BJ (cell line): ENCODE data around the gene PDK4. TPM values are rescaled to one million over a fixed set of nuclear protein-coding genes. Genes with fewer than 3 reads are reported as not detected.
"Not testable (repeated sequence)": the region's sequence is repeated elsewhere in the genome, so short reads cannot be mapped to it uniquely, and the experiment has no call there.

Experiments
- CTCF ChIA-PET: fragments of 350-600 bp; formaldehyde crosslinking; extraction: SDS; loops from one replicate; lab custom pipeline; 2021; ENCODE audit warnings: antibody characterized with exemption, inconsistent platforms; lab: Yijun Ruan, JAX
- POLR2A ChIA-PET: fragments of 300-600 bp; sonication (Branson Sonifier 250); formaldehyde crosslinking; extraction: SDS; loops from one replicate; lab custom pipeline; 2021; ENCODE audit warnings: antibody characterized with exemption; lab: Charles Lee
- DNase-seq: peaks from one replicate; pipeline ENCODE4 v3.0.0-alpha.2; 2011; ENCODE audit warnings: low read depth
- H3K27me3 ChIP-seq: 2 replicates; pipeline ENCODE4 v1.6.0; 2011; ENCODE audit warnings: low read length; ENCODE audit not compliant: control insufficient read depth, insufficient read depth
- H3K36me3 ChIP-seq: 2 replicates; pipeline ENCODE4 v1.5.1; 2011; ENCODE audit warnings: low read length; ENCODE audit not compliant: control insufficient read depth, insufficient read depth
- H3K4me3 ChIP-seq: 2 replicates; pipeline ENCODE4 v1.5.1; 2011; ENCODE audit warnings: low read depth, mild to moderate bottlenecking, control low read depth, low read length
- polyA plus RNA-seq: library from polyadenylated mRNA; depleted of rRNA; stranded (reverse); fragments of >200 nt; gene quantifications from 2 replicates; pipeline ENCODE4 v1.2.3, GENCODE V29; 2011
- TF ChIP-seq, protein P1 (sequence below): IDR thresholded peaks from 2 replicates; pipeline ENCODE4 v1.5.1; 2011; ENCODE audit warnings: low read depth, mild to moderate bottlenecking, control low read depth, inconsistent platforms, low read length, moderate library complexity; ENCODE audit not compliant: insufficient read depth

PDK4 gene
- polyA plus RNA-seq, 1 experiment = 0.05 TPM

- ChIA-PET CTCF (interaction anchor here (1.1 kb wide), 1 partner anchor 11 kb away, joined by 3 read pairs; no protein-coding TSS in a partner anchor), POLR2A (no interaction called here)
- no peak for DNase-seq
- Histone ChIP-seq H3K36me3 (no peaks in the 10 kb centered on the region), H3K27me3 (no peaks in the 10 kb centered on the region), H3K4me3 (no peak overlapping the region)
- TF ChIP-seq, protein P1, sequence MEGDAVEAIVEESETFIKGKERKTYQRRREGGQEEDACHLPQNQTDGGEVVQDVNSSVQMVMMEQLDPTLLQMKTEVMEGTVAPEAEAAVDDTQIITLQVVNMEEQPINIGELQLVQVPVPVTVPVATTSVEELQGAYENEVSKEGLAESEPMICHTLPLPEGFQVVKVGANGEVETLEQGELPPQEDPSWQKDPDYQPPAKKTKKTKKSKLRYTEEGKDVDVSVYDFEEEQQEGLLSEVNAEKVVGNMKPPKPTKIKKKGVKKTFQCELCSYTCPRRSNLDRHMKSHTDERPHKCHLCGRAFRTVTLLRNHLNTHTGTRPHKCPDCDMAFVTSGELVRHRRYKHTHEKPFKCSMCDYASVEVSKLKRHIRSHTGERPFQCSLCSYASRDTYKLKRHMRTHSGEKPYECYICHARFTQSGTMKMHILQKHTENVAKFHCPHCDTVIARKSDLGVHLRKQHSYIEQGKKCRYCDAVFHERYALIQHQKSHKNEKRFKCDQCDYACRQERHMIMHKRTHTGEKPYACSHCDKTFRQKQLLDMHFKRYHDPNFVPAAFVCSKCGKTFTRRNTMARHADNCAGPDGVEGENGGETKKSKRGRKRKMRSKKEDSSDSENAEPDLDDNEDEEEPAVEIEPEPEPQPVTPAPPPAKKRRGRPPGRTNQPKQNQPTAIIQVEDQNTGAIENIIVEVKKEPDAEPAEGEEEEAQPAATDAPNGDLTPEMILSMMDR = no peak
Measured at GRCh38 chr7:95569720-95570119, 26.6 kb downstream of the PDK4 start.

- POLR2A ChIA-PET = no interaction called here
- H3K27me3 ChIP-seq = no peaks in the 10 kb centered on the region
- no peak for DNase-seq
- no peaks in the 10 kb centered on the region for H3K36me3 ChIP-seq
- TF ChIP-seq, protein P1 = no peak
- no peak overlapping the region for H3K4me3 ChIP-seq
- CTCF ChIA-PET = interaction anchor here (0.6 to 3.4 kb wide), 3 partner anchors 15 to 311 kb away, joined by 3 to 14 read pairs (median 3); no protein-coding TSS in a partner anchor
Measured at GRCh38 chr7:95560674-95561073, 35.6 kb downstream of the PDK4 start.

DNA sequence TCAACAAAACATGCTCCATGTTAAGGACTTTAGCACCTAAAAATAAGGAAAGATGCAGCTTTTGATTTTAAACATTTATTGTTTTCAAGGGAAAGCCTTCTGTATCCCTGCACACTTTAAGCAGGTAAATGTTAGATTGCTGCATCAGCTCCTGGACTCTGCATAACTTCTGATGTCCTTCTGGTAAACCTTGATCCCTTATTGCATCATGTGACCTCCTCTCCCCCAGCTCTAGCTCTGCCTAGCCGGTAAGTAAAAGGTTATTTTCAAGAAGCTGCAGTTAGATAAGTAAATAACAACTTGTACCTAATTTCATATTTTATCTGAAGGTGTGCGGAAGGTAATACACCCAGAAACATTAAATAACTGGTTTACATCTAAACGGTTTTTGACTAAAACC lies 37.5 kb downstream of the PDK4 start:
- TF ChIP-seq, protein P1 = no peak
- no peaks in the 10 kb centered on the region for H3K36me3 ChIP-seq
- H3K27me3 ChIP-seq = no peaks in the 10 kb centered on the region
- H3K4me3 ChIP-seq = no peak overlapping the region
- no peak for DNase-seq
- ChIA-PET POLR2A (no interaction called here), CTCF (interaction anchor here (0.7 to 3.4 kb wide), 5 partner anchors 9 to 140 kb away, joined by 3 to 14 read pairs (median 4); no protein-coding TSS in a partner anchor)

GRCh38 chr7:95556777-95557176 lies 39.5 kb downstream of the PDK4 start:
- no peak for DNase-seq
- Histone ChIP-seq H3K36me3 (no peaks in the 10 kb centered on the region), H3K27me3 (no peaks in the 10 kb centered on the region), H3K4me3 (no peak overlapping the region)
- TF ChIP-seq, protein P1 = no peak
- POLR2A ChIA-PET = no interaction called here
- CTCF ChIA-PET = interaction anchor here (1.1 to 1.2 kb wide), 2 partner anchors 127 to 1655 kb away, joined by 3 to 4 read pairs; no protein-coding TSS in a partner anchor

DNA sequence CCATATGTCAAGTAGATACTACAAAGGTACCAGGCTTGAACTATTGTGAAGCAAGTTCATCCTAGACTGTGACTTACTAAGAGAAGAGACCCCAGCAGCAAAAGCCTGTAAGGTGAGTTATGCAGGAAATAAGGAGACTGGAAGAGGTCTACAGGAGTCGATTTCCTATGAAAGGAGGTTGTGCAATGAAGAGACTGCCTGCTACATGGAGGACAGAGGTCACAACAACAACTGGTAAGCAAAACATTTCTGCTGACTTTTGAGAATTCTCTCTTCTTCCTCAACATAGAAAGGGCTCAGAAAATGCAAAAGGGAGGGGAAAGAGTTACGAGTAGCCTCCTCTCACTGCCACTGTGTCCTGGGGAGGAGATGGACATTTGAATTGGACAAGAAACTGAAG lies 42.4 kb downstream of the PDK4 start:
- DNase-seq = no peak
- Histone ChIP-seq H3K4me3 (no peak overlapping the region), H3K27me3 (no peaks in the 10 kb centered on the region), H3K36me3 (no peaks in the 10 kb centered on the region)
- POLR2A ChIA-PET = no interaction called here
- TF ChIP-seq, protein P1 = no peak
- CTCF ChIA-PET = no interaction called here

- POLR2A ChIA-PET, H3K36me3 ChIP-seq, DNase-seq, H3K27me3 ChIP-seq, H3K4me3 ChIP-seq: not testable (repeated sequence)
- CTCF ChIA-PET = interaction anchor here (0.6 to 28.1 kb wide), 2 partner anchors 138 to 1383 kb away, joined by 3 to 591 read pairs; no protein-coding TSS in a partner anchor
Measured at GRCh38 chr7:95552010-95552926, 44.0 kb downstream of the PDK4 start.
